VCaP (cell line): ENCODE data around the gene EMILIN2.

Experiments
- H3K27ac ChIP-seq: fragments of 450-650 bp; 2 replicates; pipeline ENCODE4 v1.5.1; 2017
- TF ChIP-seq, protein P1 (sequence below): fragments of 450-650 bp; conservative IDR thresholded peaks from 2 replicates; pipeline ENCODE4 v1.5.1; 2017; ENCODE audit warnings: mild to moderate bottlenecking, moderate library complexity

Gene EMILIN2

DNA sequence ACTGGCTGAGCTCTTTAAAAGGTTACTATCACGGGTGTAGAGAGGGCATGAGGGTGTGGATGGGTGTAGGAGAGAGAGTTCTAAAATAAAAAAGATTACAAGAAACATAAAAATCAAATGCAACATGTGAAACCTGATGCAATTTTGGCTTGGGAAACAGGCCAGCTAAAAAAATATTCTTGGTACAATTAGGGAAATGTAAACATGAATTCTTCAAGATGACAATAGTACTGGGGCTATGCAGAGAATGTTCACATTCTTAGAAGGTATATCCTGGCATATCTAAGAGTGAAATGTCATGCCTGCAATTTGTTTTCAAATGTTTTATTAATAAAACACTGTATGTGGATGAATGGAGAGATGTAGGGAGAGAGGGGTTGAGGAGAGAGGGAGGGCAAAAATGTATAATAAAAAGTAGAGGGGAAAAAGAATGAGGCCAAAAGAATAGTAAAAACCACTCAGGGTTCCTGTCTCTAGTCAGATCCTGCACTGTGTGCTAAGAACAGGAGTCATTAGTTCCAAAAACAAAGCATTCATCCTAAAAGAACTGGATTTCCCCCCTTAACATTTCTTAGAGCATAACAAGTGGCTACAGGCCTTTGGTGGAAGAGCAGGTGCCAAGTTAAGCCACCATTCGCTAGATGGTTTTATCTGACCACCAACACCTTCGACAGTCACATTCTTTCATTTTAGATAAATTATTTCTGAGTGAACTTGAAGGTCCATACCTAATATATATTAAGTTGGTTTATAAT lies 88.8 kb downstream of the EMILIN2 start:
- TF ChIP-seq, protein P1, sequence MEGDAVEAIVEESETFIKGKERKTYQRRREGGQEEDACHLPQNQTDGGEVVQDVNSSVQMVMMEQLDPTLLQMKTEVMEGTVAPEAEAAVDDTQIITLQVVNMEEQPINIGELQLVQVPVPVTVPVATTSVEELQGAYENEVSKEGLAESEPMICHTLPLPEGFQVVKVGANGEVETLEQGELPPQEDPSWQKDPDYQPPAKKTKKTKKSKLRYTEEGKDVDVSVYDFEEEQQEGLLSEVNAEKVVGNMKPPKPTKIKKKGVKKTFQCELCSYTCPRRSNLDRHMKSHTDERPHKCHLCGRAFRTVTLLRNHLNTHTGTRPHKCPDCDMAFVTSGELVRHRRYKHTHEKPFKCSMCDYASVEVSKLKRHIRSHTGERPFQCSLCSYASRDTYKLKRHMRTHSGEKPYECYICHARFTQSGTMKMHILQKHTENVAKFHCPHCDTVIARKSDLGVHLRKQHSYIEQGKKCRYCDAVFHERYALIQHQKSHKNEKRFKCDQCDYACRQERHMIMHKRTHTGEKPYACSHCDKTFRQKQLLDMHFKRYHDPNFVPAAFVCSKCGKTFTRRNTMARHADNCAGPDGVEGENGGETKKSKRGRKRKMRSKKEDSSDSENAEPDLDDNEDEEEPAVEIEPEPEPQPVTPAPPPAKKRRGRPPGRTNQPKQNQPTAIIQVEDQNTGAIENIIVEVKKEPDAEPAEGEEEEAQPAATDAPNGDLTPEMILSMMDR: no peak
- H3K27ac ChIP-seq: no peak overlapping the region

DNA sequence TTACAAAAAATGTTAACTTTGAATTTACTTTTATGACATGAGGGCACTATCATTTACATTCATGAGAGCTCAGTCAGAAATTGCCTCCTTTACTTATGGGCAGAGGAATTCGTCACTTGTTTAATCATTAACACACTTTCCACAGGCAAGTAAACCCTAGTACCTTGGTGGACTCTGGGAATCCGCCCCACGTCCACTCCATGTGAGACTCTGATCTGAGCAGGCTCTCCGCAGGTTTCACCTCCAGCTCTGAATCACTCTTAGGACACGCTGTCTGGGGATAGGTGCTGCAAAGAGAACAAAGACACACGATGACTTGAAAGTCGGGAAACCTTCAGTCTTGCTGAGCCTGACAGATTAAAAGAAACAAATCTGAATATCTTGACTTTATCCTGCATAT lies 92.5 kb downstream of the EMILIN2 start:
- TF ChIP-seq, protein P1: no peak
- H3K27ac ChIP-seq: no peak overlapping the region

GRCh38 chr18:2948038-2948437 lies 101.2 kb downstream of the EMILIN2 start:
- TF ChIP-seq, protein P1: peak; percentile 68

DNA sequence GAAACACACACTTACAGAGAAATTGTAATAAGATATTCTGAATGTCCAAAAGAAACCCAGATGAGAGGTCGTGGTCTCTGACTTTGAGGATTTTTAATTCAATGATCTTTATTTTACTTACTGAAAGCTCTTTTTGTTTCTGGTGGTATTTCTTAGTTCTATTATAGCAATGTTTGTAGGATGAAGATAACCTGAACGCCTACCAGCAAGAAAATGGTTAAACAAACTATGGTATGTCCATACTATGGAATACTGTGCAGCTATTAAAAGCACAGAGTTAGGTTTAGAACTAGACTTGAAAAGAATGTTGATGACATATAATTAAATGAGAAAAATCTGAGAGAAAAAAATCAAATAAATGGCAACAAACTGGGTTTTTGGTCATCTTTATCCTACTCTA lies 105.8 kb downstream of the EMILIN2 start:
- no peak overlapping the region for H3K27ac ChIP-seq
- TF ChIP-seq, protein P1: no peak

More at GRCh38 chr18:2948038-2948437, 101.2 kb downstream of the EMILIN2 start:
- H3K27ac ChIP-seq: peak overlapping the region; percentile 25

- H3K27ac ChIP-seq: no peak overlapping the region
- TF ChIP-seq, protein P1: no peak
Observed at GRCh38 chr18:2953935-2954653, 107.3 kb downstream of the EMILIN2 start.

DNA sequence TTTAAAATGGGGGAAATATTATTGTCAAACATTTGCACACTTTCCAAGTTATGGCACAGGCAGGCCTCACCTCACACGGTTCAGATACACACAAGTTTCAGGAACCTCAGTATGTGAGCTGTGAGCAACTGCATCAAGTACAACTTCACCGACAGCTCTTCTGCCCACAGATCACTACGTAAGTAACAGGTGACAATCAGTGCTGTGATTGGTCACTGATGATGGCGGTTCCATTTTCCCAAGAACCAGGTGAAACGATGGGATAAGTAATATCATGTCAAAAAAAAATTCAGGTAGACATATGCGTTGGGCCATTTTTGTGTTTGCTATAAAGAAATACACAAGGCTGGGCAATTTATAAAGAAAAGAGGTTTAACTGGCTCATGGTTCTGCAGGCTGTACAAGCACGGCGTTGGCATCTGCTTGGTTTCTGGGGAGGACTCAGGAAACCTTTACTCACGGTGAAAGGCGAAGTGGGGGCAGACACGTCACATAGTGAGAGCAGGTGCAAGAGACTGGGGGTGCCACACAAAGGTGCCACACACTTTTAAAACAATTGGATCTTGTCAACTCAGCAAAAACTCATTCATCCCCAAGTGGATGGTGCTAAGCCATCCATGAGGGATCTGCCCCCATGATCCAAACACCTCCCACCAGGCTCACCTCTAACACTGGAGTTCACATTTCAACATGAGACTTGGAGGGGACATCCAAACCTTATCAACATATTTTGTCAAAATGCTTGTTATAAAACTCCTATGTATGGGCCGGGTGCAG lies 108.3 kb downstream of the EMILIN2 start:
- TF ChIP-seq, protein P1: no peak
- H3K27ac ChIP-seq: no peak overlapping the region

DNA sequence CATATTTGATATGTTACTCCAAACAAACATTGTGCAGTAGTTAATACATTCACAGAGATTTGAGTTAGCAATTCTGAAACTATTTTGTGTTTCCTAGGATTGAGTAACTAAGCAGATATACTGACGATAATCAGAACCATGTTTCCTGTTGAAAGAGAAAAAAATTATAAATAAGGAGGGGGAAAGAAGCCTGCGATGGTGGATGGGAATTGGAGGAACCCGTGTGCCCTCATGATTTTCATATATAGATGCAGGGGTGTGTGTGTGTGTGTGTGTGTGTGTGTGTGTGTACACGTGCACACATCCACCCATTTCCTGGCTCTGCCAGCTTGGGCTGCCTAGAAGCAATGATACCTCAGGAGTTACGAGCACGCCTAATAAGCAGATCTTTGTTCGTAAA lies 109.2 kb downstream of the EMILIN2 start:
- TF ChIP-seq, protein P1: no peak
- no peak overlapping the region for H3K27ac ChIP-seq
